CD4-positive, alpha-beta memory T cell (primary cell): Measurements from ENCODE around the gene C20orf96. TPM values are rescaled to one million over a fixed set of nuclear protein-coding genes. Genes with fewer than 3 reads are reported as not detected.

Experiments used
- CTCF ChIA-PET: fragments of 350-600 bp; sonication (Branson Sonifier 250); formaldehyde crosslinking; loops from one replicate; lab custom pipeline; 2021; ENCODE audit warnings: inconsistent platforms; ENCODE audit not compliant: partially characterized antibody; lab: Charles Lee
- POLR2A ChIA-PET: fragments of 350-600 bp; sonication (Branson Sonifier 250); formaldehyde crosslinking; loops from one replicate; lab custom pipeline; 2021; ENCODE audit not compliant: partially characterized antibody; lab: Charles Lee
- DNase-seq, 5 donors: peaks; one replicate each; pipeline versions ENCODE4 v3.0.0 to v3.0.0-alpha.2; 2020 to 2022; ENCODE audit warnings: mixed read lengths in 1 of 5
- H3K27ac ChIP-seq: one replicate; pipeline ENCODE4 v1.7.0; 2013; ENCODE audit warnings: low read depth, low read length
- H3K27me3 ChIP-seq: 2 replicates; pipeline ENCODE4 v1.7.0; 2013; ENCODE audit warnings: mild to moderate bottlenecking, low read length, moderate library complexity; ENCODE audit not compliant: insufficient read depth
- H3K36me3 ChIP-seq: 2 replicates; pipeline ENCODE4 v1.7.0; 2013; ENCODE audit warnings: mild to moderate bottlenecking, low read length, moderate library complexity; ENCODE audit not compliant: insufficient read depth
- H3K4me1 ChIP-seq: 2 replicates; pipeline ENCODE4 v1.7.0; 2013; ENCODE audit warnings: mild to moderate bottlenecking, low read length, moderate library complexity; ENCODE audit not compliant: insufficient read depth
- H3K4me3 ChIP-seq, 2 donors: one replicate each; pipeline ENCODE4 v1.7.0; 2013; ENCODE audit warnings: low read length in 2 of 2, mild to moderate bottlenecking in 1 of 2
- H3K9me3 ChIP-seq, 2 donors: one replicate each; pipeline ENCODE4 v1.7.0; 2013; ENCODE audit warnings: low read length in 2 of 2, control low read depth in 1 of 2; ENCODE audit not compliant: control insufficient read depth in 1 of 2
- H3K27ac Mint-ChIP-seq, 7 donors: one replicate each; pipeline ENCODE4 v1.8.0; 2020 to 2021; ENCODE audit warnings: mixed read lengths in 7 of 7, mild to moderate bottlenecking in 6 of 7, inconsistent platforms in 3 of 7, moderate library complexity in 3 of 7
- H3K27me3 Mint-ChIP-seq, 2 donors: one replicate each; pipeline ENCODE4 v1.8.0; 2020 to 2021; ENCODE audit warnings: mixed read lengths in 2 of 2
- H3K36me3 Mint-ChIP-seq, 2 donors: one replicate each; pipeline ENCODE4 v1.8.0; 2020 to 2021; ENCODE audit warnings: mixed read lengths in 2 of 2, inconsistent platforms in 1 of 2, mild to moderate bottlenecking in 1 of 2
- H3K4me1 Mint-ChIP-seq, 4 donors: one replicate each; pipeline ENCODE4 v1.8.0; 2020 to 2021; ENCODE audit warnings: mixed read lengths in 4 of 4, mild to moderate bottlenecking in 1 of 4
- H3K4me3 Mint-ChIP-seq, 8 donors: one replicate each; pipeline ENCODE4 v1.8.0; 2020 to 2021; ENCODE audit warnings: mixed read lengths in 8 of 8, mild to moderate bottlenecking in 7 of 8, moderate library complexity in 6 of 8, inconsistent platforms in 3 of 8
- H3K9me3 Mint-ChIP-seq, 8 donors: one replicate each; pipeline ENCODE4 v1.8.0; 2020 to 2021; ENCODE audit warnings: mixed read lengths in 8 of 8, mild to moderate bottlenecking in 5 of 8, inconsistent platforms in 3 of 8, moderate library complexity in 1 of 8
- intact Hi-C: fragments of 100-400 bp; cut with micrococcal nuclease; formaldehyde crosslinking; loops from one replicate; pipeline ENCODE4 v1.15.1; 2023
- polyA plus RNA-seq, 2 donors: library from polyadenylated mRNA; unstranded; fragments of 300-500 nt; fragmentation: Illumina TruSeq; gene quantifications; one replicate each; pipeline ENCODE4 v1.2.3, GENCODE V29; 2021
- total RNA-seq, 2 experiments: library from RNA; stranded (reverse); gene quantifications; one replicate each; pipeline ENCODE4 v1.2.3, GENCODE V29; 2021

The C20orf96 gene
- total and polyA plus RNA-seq, 4 experiments from 2014 or later: 0.25 to 2.5 (median 1.1) TPM

GRCh38 chr20:271528-271927 is 19.0 kb downstream of the C20orf96 start:
- peak overlapping the region in 1 of 7 donors; percentile 4 for H3K27ac Mint-ChIP-seq
- ChIA-PET CTCF (no interaction called here), POLR2A (no interaction called here)
- peaks cover 4 to 8% (median 6%) of the 10 kb centered on the region in 4 donors for H3K4me1 Mint-ChIP-seq
- H3K9me3 ChIP-seq: no peaks in the 10 kb centered on the region
- intact Hi-C loops: no loop called here
- no peaks in the 10 kb centered on the region for H3K36me3 ChIP-seq
- DNase-seq: no peak
- no peaks in the 10 kb centered on the region for H3K27me3 ChIP-seq
- peaks cover 3% of the 10 kb centered on the region for H3K4me1 ChIP-seq
- H3K9me3 Mint-ChIP-seq: no peaks in the 10 kb centered on the region
- H3K4me3 Mint-ChIP-seq: no peak overlapping the region
- no peak overlapping the region for H3K27ac ChIP-seq
- peaks cover 3 to 6% of the 10 kb centered on the region in 2 donors for H3K27me3 Mint-ChIP-seq
- peaks cover 0 to 5% of the 10 kb centered on the region in 2 donors for H3K36me3 Mint-ChIP-seq
- H3K4me3 ChIP-seq: no peak overlapping the region

- Mint-ChIP-seq H3K27me3 (peaks cover 3 to 10% of the 10 kb centered on the region in 2 donors), H3K9me3 (no peaks in the 10 kb centered on the region), H3K27ac (no peak overlapping the region), H3K36me3 (peaks cover 0 to 2% of the 10 kb centered on the region in 2 donors), H3K4me3 (no peak overlapping the region), H3K4me1 (peaks cover 7 to 11% (median 9%) of the 10 kb centered on the region in 4 donors)
- Histone ChIP-seq H3K9me3 (no peaks in the 10 kb centered on the region), H3K4me3 (no peak overlapping the region), H3K36me3 (no peaks in the 10 kb centered on the region), H3K27me3 (no peaks in the 10 kb centered on the region), H3K27ac (no peak overlapping the region), H3K4me1 (peaks cover 7% of the 10 kb centered on the region)
- CTCF ChIA-PET: interaction anchor here (0.8 kb wide), 1 partner anchor 10 kb away, joined by 3 read pairs; no protein-coding TSS in a partner anchor
- intact Hi-C loops: no loop called here
- POLR2A ChIA-PET: no interaction called here
- DNase-seq: no peak
These were observed 19.5 kb downstream of the C20orf96 start for GRCh38 chr20:271069-271468.

GRCh38 chr20:270517-270916 is 20.0 kb downstream of the C20orf96 start:
- H3K9me3 Mint-ChIP-seq: no peaks in the 10 kb centered on the region
- Histone ChIP-seq H3K4me1 (peaks cover 7% of the 10 kb centered on the region), H3K36me3 (no peaks in the 10 kb centered on the region), H3K4me3 (no peak overlapping the region), H3K27me3 (no peaks in the 10 kb centered on the region), H3K9me3 (no peaks in the 10 kb centered on the region), H3K27ac (no peak overlapping the region)
- H3K4me3 Mint-ChIP-seq: no peak overlapping the region
- peak overlapping the region in 1 of 7 donors; percentile 65 for H3K27ac Mint-ChIP-seq
- H3K4me1 Mint-ChIP-seq: peaks cover 7 to 11% (median 9%) of the 10 kb centered on the region in 4 donors
- no peak for DNase-seq
- ChIA-PET POLR2A (no interaction called here), CTCF (interaction anchor here (0.5 to 0.9 kb wide), 3 partner anchors 10 to 60 kb away, joined by 3 read pairs; no protein-coding TSS in a partner anchor)
- intact Hi-C loops: no loop called here
- H3K36me3 Mint-ChIP-seq: no peaks in the 10 kb centered on the region
- peaks cover 3 to 14% of the 10 kb centered on the region in 2 donors for H3K27me3 Mint-ChIP-seq

GRCh38 chr20:266596-267562 is 23.7 kb downstream of the C20orf96 start:
- H3K27me3 ChIP-seq: no peaks in the 10 kb centered on the region
- Mint-ChIP-seq H3K4me3 (peak overlapping the region; percentile 80 to 87 (median 84)), H3K27me3 (peaks cover 3 to 21% of the 10 kb centered on the region in 2 donors), H3K36me3 (no peaks in the 10 kb centered on the region), H3K27ac (peak overlapping the region in 4 of 7 donors; percentile 52 to 72 (median 64)), H3K9me3 (no peaks in the 10 kb centered on the region), H3K4me1 (peaks cover 7 to 11% (median 9%) of the 10 kb centered on the region in 4 donors)
- intact Hi-C loops: loop anchor here (1.0 to 2.0 kb wide), 2 partner anchors 58 to 64 kb away; no protein-coding TSS in a partner anchor
- H3K4me1 ChIP-seq: peaks cover 7% of the 10 kb centered on the region
- CTCF ChIA-PET: interaction anchor here (0.7 to 6.7 kb wide), 35 partner anchors 8 to 168 kb away, joined by 3 to 79 read pairs (median 4); partner anchors contain the start of genes DEFB129, DEFB132, SOX12 and ZCCHC3
- POLR2A ChIA-PET: interaction anchor here (1.2 to 1.3 kb wide), 4 partner anchors 9 to 64 kb away, joined by 3 to 6 read pairs (median 4); partner anchors contain the start of genes DEFB132, SOX12 and ZCCHC3
- no peaks in the 10 kb centered on the region for H3K9me3 ChIP-seq
- H3K36me3 ChIP-seq: no peaks in the 10 kb centered on the region
- peak overlapping the region in 1 of 2 donors; percentile 60 for H3K4me3 ChIP-seq
- no peak overlapping the region for H3K27ac ChIP-seq
- peak; percentile 82 to 87 (median 83) for DNase-seq

- H3K27me3 Mint-ChIP-seq: peaks cover 3 to 29% of the 10 kb centered on the region in 2 donors
- H3K9me3 Mint-ChIP-seq: no peaks in the 10 kb centered on the region
- H3K36me3 Mint-ChIP-seq: no peaks in the 10 kb centered on the region
- peaks cover 7% of the 10 kb centered on the region for H3K4me1 ChIP-seq
- no peak overlapping the region for H3K27ac ChIP-seq
- no peak overlapping the region for H3K27ac Mint-ChIP-seq
- DNase-seq: no peak
- no peak overlapping the region for H3K4me3 ChIP-seq
- no peaks in the 10 kb centered on the region for H3K9me3 ChIP-seq
- CTCF ChIA-PET: interaction anchor here (0.7 to 6.7 kb wide), 3 partner anchors 9 to 67 kb away, joined by 3 to 79 read pairs (median 3); no protein-coding TSS in a partner anchor
- intact Hi-C loops: no loop called here
- POLR2A ChIA-PET: no interaction called here
- no peaks in the 10 kb centered on the region for H3K36me3 ChIP-seq
- H3K4me1 Mint-ChIP-seq: peaks cover 11 to 16% (median 12%) of the 10 kb centered on the region in 4 donors
- no peaks in the 10 kb centered on the region for H3K27me3 ChIP-seq
- H3K4me3 Mint-ChIP-seq: no peak overlapping the region
These were observed 26.8 kb downstream of the C20orf96 start for GRCh38 chr20:263701-264100.

GRCh38 chr20:259981-260380 is 30.6 kb downstream of the C20orf96 start:
- Mint-ChIP-seq H3K9me3 (no peaks in the 10 kb centered on the region), H3K27me3 (peaks cover 0 to 15% of the 10 kb centered on the region in 2 donors), H3K4me3 (no peak overlapping the region), H3K36me3 (no peaks in the 10 kb centered on the region), H3K4me1 (peaks cover 0 to 14% (median 8%) of the 10 kb centered on the region in 4 donors), H3K27ac (no peak overlapping the region)
- Histone ChIP-seq H3K27me3 (no peaks in the 10 kb centered on the region), H3K4me1 (no peaks in the 10 kb centered on the region), H3K9me3 (no peaks in the 10 kb centered on the region), H3K36me3 (no peaks in the 10 kb centered on the region), H3K4me3 (no peak overlapping the region), H3K27ac (no peak overlapping the region)
- no peak for DNase-seq
- intact Hi-C loops: no loop called here
- ChIA-PET POLR2A (interaction anchor here (0.6 kb wide), 1 partner anchor 39 kb away, joined by 3 read pairs; no protein-coding TSS in a partner anchor), CTCF (interaction anchor here (3.1 kb wide), 1 partner anchor 70 kb away, joined by 35 read pairs; no protein-coding TSS in a partner anchor)
